GM21381 (cell line): ENCODE measurements around the gene MAOB.
"Not testable (repeated sequence)": the region's sequence is repeated elsewhere in the genome, so short reads cannot be mapped to it uniquely, and the experiment has no call there.

ENCODE experiments used
- ATAC-seq: cut with Tn5 transposase; IDR thresholded peaks from one replicate; pipeline ENCODE4 v1.9.1; 2021; ENCODE audit warnings: mild to moderate bottlenecking, moderate library complexity; ENCODE audit not compliant: unreplicated experiment

The MAOB gene

GRCh38 chrX:43758044-43758443 lies 124.2 kb downstream of the MAOB start:
- ATAC-seq, result no peak

- ATAC-seq, result no peak
Observed at GRCh38 chrX:43756076-43756475, 126.2 kb downstream of the MAOB start.

DNA sequence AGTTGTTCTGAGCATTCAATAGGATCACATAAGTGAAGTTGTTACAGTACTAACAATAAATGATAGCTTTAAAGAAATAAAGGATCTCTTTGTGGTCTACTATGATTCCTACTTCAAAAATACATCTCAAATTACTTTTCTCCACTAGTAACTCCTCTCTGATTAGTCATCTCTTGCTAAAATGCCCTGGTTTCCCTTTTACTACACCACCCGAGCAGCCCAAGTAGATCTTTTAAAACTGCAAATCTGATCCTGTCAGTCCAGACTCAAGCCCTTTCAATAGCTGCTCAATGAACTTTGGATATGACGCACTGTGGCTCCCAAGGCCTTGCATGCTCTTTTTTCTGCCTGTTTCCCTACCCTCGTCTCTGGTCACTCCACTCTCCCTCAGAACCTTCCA lies 128.6 kb downstream of the MAOB start:
- no peak for ATAC-seq

- no peak for ATAC-seq
Observed at GRCh38 chrX:43750248-43750676, 132.0 kb downstream of the MAOB start.

- no peak for ATAC-seq
Observed at GRCh38 chrX:43747476-43747875, 134.8 kb downstream of the MAOB start.

- no peak for ATAC-seq
Observed at GRCh38 chrX:43745938-43746721, 136.1 kb downstream of the MAOB start.

GRCh38 chrX:43744284-43744683 lies 138.0 kb downstream of the MAOB start:
- ATAC-seq, result no peak

- ATAC-seq, result no peak
Observed at GRCh38 chrX:43743100-43743822, 139.0 kb downstream of the MAOB start.

- no peak for ATAC-seq
Observed at GRCh38 chrX:43741843-43742573, 140.2 kb downstream of the MAOB start.

DNA sequence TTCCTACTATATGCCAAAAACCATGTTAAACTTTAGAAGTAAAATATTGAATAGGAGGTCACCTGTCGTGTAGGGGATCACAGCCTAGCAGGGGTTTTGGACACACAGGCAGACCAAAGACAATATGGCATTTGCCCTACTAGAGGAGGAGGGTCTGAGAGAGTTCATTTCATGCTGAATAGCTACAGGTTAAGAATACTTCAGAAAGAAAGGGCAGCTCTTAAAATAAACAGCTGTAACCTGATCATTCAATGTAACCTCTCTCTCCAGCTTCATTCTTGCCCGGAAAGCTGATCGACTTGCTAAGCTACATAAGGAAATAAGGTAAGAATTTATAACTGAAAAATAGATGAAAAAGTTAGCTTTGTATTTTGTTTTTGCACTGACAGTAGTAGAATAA lies 146.3 kb downstream of the MAOB start:
- ATAC-seq, result no peak

GRCh38 chrX:43735534-43735933 lies 146.7 kb downstream of the MAOB start:
- ATAC-seq, result no peak

DNA sequence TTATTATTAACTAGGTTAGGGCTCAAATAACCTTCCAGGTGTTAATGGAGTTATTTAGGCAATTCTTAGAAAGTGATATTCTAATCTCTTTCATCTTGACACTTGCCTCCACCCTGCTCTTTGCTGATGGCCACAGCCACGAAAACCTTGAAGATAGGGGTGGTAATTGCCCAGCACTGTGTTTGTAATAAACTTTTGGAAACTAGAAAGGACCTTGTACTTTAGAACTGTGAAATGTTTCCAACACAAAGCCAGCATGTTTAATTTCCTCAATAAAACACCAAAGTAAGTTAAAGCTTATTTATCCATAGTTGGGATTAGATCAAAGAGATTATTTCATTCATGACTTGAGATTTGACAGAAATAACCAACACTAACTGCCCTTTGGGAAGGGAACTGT lies 147.8 kb downstream of the MAOB start:
- no peak for ATAC-seq

DNA sequence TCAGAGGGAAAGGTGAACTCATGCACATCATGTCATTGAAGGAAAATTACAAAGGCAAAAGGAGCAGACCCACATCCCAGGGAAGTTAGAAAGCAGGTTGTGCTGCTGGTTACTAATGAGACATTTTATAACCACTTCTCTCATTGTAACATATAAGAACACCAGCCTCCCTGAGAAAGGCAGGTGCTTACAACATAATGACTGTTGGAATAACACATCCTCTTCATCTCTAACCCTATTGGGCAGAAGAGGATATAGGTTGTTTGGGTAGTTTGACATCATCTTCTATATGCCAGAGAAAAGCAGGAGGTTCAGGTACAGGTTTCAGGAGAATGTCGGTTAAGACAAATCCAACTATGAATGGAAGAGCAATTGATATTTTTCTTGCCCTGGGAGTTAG lies 148.6 kb downstream of the MAOB start:
- ATAC-seq, result no peak

GRCh38 chrX:43731086-43731485 lies 151.2 kb downstream of the MAOB start:
- no peak for ATAC-seq

DNA sequence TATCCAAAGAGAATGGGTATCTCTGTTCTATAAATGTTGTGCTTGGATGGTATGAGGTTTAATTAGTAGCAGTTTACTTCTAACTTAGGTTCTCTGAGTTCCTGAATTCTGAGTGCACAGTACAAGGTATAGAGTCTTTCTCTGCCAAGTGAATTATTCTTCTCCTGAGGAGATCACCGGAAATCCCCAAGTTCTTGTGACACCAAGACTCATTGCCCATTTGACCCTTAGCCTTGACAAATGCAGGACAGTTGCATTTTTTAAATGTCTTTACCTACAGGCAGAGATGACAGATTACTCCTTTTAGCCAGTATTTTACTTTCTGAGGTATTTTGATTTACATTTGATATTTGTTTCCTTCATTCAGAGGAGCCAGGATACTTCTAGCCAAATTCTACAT lies 153.3 kb downstream of the MAOB start:
- ATAC-seq, result no peak

DNA sequence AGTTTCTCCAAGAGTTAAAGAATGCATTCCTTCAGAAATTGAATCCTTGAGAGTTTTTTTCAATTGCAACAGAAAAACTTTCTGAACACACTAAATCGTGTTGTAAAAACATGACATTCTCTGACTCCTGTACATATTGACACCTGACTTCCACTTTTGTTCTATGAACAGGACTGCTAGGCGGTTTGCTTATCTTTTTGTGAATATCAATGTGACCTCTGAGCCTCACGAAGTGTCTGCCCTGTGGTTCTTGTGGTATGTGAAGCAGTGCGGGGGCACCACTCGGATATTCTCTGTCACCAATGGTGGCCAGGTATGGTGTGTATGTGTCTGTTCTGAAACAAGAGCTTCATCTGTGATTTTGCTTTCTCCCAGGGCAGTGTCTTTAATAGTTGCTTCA lies 154.2 kb downstream of the MAOB start:
- ATAC-seq, result no peak

DNA sequence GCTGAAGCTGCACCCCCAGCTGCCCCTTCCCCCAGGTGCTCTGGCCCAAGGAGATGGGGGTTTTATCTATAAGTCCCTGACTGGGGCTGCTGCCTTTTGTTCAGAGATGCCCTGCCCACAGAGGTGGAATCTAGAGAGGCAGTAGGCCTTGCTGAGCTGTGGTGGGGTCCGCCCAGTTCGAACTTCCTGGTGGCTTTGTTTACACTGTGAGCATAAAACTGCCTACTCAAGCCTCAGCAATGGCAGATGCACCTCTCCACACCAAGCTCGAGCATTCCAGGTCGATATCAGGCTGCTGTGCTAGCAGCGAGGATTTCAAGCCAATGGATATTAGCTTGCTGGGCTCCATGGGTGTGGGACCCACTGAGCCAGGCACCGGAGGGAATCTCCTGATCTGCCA lies 155.0 kb downstream of the MAOB start:
- ATAC-seq, result not testable (repeated sequence)

- ATAC-seq, result not testable (repeated sequence)
Observed at GRCh38 chrX:43725227-43725626, 157.0 kb downstream of the MAOB start.

GRCh38 chrX:43720961-43721360 lies 161.3 kb downstream of the MAOB start:
- no peak for ATAC-seq

- ATAC-seq, result no peak
Observed at GRCh38 chrX:43720082-43720481, 162.2 kb downstream of the MAOB start.

DNA sequence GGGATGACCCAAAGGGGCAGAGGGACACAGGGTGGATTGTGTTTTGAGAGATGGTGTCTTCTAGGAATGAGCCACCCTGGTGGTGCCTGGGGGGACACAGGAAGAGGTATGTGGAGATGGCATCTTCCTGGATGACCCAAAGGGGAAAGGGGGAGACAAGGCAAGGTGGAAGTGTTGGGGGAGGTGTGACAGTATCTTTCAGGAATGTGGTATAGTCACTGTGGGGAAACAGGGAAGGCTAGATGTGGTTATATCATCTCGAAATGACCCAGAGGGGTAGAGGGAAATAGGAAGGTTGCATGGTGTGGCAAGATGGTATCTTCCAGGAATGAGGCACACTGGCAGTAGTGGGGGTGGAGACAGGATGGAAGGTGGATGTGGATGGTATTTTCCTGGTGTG lies 163.3 kb downstream of the MAOB start:
- no peak for ATAC-seq

- ATAC-seq, result no peak
Observed at GRCh38 chrX:43718546-43718945, 163.7 kb downstream of the MAOB start.
